Coronary artery (tissue), 2 donors: ENCODE results near the gene ORC3.

Source experiments
- DNase-seq: peaks from one replicate; pipeline ENCODE4 v3.0.0-alpha.2; 2017; ENCODE audit warnings: low spot score
- H3K27ac ChIP-seq, 2 donors: fragments of 200-600 bp; sonication (generic); one replicate each; pipeline ENCODE4 v1.5.1; 2016 to 2019
- H3K4me3 ChIP-seq: fragments of 200-600 bp; sonication (generic); 2 replicates; pipeline ENCODE4 v1.5.1; 2016; ENCODE audit warnings: mild to moderate bottlenecking, moderate library complexity
- TF ChIP-seq, protein P1 (sequence below): fragments of 200-600 bp; sonication (generic); IDR thresholded peaks from one replicate; pipeline ENCODE4 v1.5.1; 2019; ENCODE audit warnings: antibody characterized with exemption

The ORC3 gene

GRCh38 chr6:87655824-87656223 is 65.9 kb downstream of the ORC3 start:
- TF ChIP-seq, protein P1, sequence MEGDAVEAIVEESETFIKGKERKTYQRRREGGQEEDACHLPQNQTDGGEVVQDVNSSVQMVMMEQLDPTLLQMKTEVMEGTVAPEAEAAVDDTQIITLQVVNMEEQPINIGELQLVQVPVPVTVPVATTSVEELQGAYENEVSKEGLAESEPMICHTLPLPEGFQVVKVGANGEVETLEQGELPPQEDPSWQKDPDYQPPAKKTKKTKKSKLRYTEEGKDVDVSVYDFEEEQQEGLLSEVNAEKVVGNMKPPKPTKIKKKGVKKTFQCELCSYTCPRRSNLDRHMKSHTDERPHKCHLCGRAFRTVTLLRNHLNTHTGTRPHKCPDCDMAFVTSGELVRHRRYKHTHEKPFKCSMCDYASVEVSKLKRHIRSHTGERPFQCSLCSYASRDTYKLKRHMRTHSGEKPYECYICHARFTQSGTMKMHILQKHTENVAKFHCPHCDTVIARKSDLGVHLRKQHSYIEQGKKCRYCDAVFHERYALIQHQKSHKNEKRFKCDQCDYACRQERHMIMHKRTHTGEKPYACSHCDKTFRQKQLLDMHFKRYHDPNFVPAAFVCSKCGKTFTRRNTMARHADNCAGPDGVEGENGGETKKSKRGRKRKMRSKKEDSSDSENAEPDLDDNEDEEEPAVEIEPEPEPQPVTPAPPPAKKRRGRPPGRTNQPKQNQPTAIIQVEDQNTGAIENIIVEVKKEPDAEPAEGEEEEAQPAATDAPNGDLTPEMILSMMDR = no peak
- no peak for DNase-seq
- Histone ChIP-seq H3K4me3 (no peak overlapping the region), H3K27ac (no peak overlapping the region)

DNA sequence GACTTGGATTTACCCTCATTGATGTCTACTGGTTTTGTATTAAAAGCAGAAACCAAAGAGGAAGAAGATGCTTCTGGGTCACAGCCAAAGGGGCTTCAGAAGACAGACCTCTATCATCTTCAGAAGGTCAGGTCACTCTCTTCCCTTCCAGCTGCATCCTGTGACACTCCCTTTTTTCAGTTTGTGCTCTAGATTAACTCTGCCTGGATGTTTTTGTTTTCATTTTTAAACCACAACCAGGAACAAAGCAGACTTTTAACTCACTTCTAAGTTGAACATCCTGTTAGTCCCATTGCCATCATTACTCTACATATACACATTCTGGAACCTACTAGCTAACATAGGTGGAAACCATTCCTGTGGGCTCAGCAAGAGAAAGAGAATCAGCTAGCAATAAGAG is 66.9 kb downstream of the ORC3 start:
- no peak overlapping the region for H3K4me3 ChIP-seq
- H3K27ac ChIP-seq = no peak overlapping the region
- TF ChIP-seq, protein P1 = no peak
- DNase-seq = no peak

GRCh38 chr6:87658516-87658915 is 68.6 kb downstream of the ORC3 start:
- DNase-seq = no peak
- Histone ChIP-seq H3K27ac (no peak overlapping the region), H3K4me3 (no peak overlapping the region)
- TF ChIP-seq, protein P1 = no peak

GRCh38 chr6:87660226-87660911 is 70.4 kb downstream of the ORC3 start:
- H3K27ac ChIP-seq = peak overlapping the region in 1 of 2 donors; percentile 13
- H3K4me3 ChIP-seq = no peak overlapping the region
- no peak for DNase-seq
- TF ChIP-seq, protein P1 = no peak

- TF ChIP-seq, protein P1 = no peak
- no peak for DNase-seq
- H3K4me3 ChIP-seq = no peak overlapping the region
- no peak overlapping the region for H3K27ac ChIP-seq
Observed at GRCh38 chr6:87661016-87661415, 71.1 kb downstream of the ORC3 start.

DNA sequence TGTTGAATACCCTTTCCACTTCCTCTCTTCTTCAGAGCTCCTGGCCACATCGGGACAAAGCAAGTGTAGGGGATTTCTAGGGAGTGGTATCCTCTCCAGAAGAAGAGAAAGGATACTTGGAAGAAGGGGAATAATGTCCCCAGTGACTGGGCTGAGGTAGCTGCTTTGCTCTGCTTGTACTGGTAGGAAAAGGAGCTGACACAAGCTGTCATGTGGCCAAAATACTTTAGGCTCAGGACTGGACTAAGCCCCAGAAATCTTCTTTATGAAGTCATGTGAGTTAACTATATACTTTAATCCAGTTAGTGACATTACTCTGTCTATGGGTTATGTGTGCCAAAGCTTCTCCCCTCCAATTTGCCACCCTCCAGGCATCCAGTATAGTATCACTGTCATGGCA is 71.6 kb downstream of the ORC3 start:
- no peak overlapping the region for H3K27ac ChIP-seq
- TF ChIP-seq, protein P1 = no peak
- no peak for DNase-seq
- no peak overlapping the region for H3K4me3 ChIP-seq

DNA sequence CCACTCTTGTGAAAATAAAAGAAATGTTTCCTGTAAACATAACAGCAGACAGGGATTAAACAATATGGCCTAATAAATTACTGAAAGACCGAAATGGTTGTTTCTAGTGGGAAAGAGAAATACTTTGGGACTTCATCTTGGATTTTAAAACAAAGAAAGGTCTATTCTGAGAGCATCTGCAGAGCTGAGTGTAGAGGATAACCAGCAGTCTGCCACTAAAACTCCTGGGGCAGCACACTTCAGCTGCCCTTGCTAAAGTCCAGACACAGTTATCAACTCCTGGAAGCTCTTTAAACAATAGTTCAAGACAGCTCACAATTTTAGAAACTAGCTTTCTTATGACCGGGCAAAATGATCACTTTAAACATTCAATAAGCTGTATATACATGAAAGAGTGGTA is 73.5 kb downstream of the ORC3 start:
- H3K27ac ChIP-seq = no peak overlapping the region
- TF ChIP-seq, protein P1 = no peak
- DNase-seq = no peak

More for the DNA sequence above, 73.5 kb downstream of the ORC3 start:
- no peak overlapping the region for H3K4me3 ChIP-seq
